Measurements from ENCODE around the gene CBLC. TPM values are rescaled to one million over a fixed set of nuclear protein-coding genes. Genes with fewer than 3 reads are reported as not detected.

Gene CBLC
- total and polyA plus RNA-seq, 2 donors (not counting 1 experiment from before 2014, with no cell fraction given) = not detected

GRCh38 chr19:44735011-44735410 lies 42.7 kb upstream of the CBLC start:
- H4K20me1 ChIP-seq (ENCODE audit: control insufficient read depth, insufficient read depth, low read length, poor library complexity, severe bottlenecking) = no peaks in the 10 kb centered on the region
- H3K27me3 ChIP-seq (replicated peaks in 1 of 4; ENCODE audit: control extremely low read depth in 1 of 4, control insufficient read depth in 3 of 4, insufficient read depth in 4 of 4, low read length in 3 of 4) = no peaks in the 10 kb centered on the region
- no peak for DNase-seq
- no peak overlapping the region for H3K4me3 Mint-ChIP-seq
- 86% methylated on average over 3 of the region's 5 CpGs for WGBS (ENCODE audit: insufficient coverage)
- H3K79me2 ChIP-seq (ENCODE audit: control insufficient read depth, insufficient read depth, low read length) = no peaks in the 10 kb centered on the region
- H3K27me3 Mint-ChIP-seq = no peaks in the 10 kb centered on the region
- H3K9me3 ChIP-seq (ENCODE audit: control extremely low read depth in 1 of 3, control insufficient read depth in 2 of 3, insufficient read depth in 1 of 3, low read length in 2 of 3) = no peaks in the 10 kb centered on the region
- H3K9ac ChIP-seq (ENCODE audit: low read length) = no peak overlapping the region
- H3K36me3 ChIP-seq (replicated peaks in 1 of 2; ENCODE audit: control extremely low read depth in 1 of 2, control insufficient read depth in 1 of 2, extremely low read depth in 1 of 2, insufficient read depth in 2 of 2, low read length in 1 of 2) = no peaks in the 10 kb centered on the region
- H3K4me3 ChIP-seq (ENCODE audit: control extremely low read depth in 1 of 5, extremely low read depth in 1 of 5, insufficient read depth in 1 of 5, low read depth in 2 of 5, low read length in 4 of 5) = no peak overlapping the region
- H3K27ac Mint-ChIP-seq = no peak overlapping the region
- POLR2A ChIA-PET = no interaction called here
- no peak for ATAC-seq (ENCODE audit: low read depth)
- no peak overlapping the region for H3K27ac ChIP-seq (ENCODE audit: low read length in 2 of 2)
- peaks cover 5% of the 10 kb centered on the region for H3K4me1 Mint-ChIP-seq
- no peak overlapping the region for H2AFZ ChIP-seq (ENCODE audit: insufficient read depth, low read depth, low read length, poor library complexity, severe bottlenecking)
- TF ChIP-seq EZH2 (IDR thresholded peaks at IDR 0.05; ENCODE audit: borderline replicate concordance, insufficient read depth, low read depth, low read length, poor library complexity, severe bottlenecking) (no peak), CTCF (IDR thresholded peaks at IDR 0.05) (no peak)
- CTCF ChIA-PET = no interaction called here
- H3K4me2 ChIP-seq (replicated peaks; ENCODE audit: low read depth, low read length, poor library complexity, severe bottlenecking) = no peak overlapping the region
- intact Hi-C loops (cut with micrococcal nuclease) = no loop called here
- H3K4me1 ChIP-seq (ENCODE audit: control insufficient read depth in 2 of 2, insufficient read depth in 2 of 2, low read length in 2 of 2) = peaks cover under 1 to 7% of the 10 kb centered on the region in 2 donors
- no peaks in the 10 kb centered on the region for H3K9me3 Mint-ChIP-seq (ENCODE audit: insufficient read depth)

DNA sequence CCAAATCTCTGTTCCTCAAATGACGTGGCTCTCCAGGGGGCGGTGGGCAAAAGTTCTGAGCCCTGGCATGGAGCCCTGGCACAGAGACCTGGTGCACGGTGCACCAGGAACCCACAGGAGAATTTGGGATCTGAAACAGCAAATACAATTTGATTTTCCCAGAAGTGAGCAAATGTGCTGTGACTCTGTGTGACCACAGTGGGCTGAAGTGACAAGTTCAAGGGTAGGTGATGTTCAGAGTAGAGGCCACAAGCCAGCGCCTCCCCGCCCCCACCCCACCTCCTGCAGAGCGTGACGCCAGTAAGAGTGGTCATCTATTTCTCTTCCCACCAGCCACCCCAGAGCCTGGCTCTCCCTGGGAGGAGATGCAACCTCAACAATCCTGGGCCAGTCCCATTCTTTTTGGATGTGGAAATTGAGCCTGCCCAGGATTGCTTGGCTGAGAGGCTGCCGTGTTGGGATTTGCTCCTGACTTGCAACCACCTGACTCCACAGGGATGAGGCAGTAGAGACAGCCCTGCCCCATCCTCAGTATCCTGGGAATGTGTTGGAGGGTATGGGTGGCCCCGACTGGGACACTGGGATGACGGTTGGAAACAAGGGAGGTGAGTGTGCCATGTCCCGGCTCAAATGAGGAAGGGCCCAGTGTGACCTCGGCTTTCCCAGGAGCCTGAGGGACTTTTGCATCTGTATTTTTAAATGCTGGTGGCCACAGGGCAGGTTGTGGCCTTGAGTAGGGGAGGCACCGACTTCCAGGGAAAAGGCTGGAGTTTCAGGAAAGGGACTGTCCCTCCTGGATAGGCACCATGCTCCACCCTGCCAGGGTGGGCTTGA lies 40.2 kb upstream of the CBLC start:
- Histone ChIP-seq H3K27me3 (replicated peaks in 1 of 4; ENCODE audit: control extremely low read depth in 1 of 4, control insufficient read depth in 3 of 4, insufficient read depth in 4 of 4, low read length in 3 of 4) (no peaks in the 10 kb centered on the region), H3K36me3 (replicated peaks in 1 of 2; ENCODE audit: control extremely low read depth in 1 of 2, control insufficient read depth in 1 of 2, extremely low read depth in 1 of 2, insufficient read depth in 2 of 2, low read length in 1 of 2) (no peaks in the 10 kb centered on the region), H4K20me1 (ENCODE audit: control insufficient read depth, insufficient read depth, low read length, poor library complexity, severe bottlenecking) (no peaks in the 10 kb centered on the region), H3K9me3 (ENCODE audit: control extremely low read depth in 1 of 3, control insufficient read depth in 2 of 3, insufficient read depth in 1 of 3, low read length in 2 of 3) (no peaks in the 10 kb centered on the region), H3K79me2 (ENCODE audit: control insufficient read depth, insufficient read depth, low read length) (no peaks in the 10 kb centered on the region), H3K4me2 (replicated peaks; ENCODE audit: low read depth, low read length, poor library complexity, severe bottlenecking) (no peak overlapping the region), H3K4me1 (ENCODE audit: control insufficient read depth in 2 of 2, insufficient read depth in 2 of 2, low read length in 2 of 2) (peaks cover 0 to 18% of the 10 kb centered on the region in 2 donors), H3K4me3 (ENCODE audit: control extremely low read depth in 1 of 5, extremely low read depth in 1 of 5, insufficient read depth in 1 of 5, low read depth in 2 of 5, low read length in 4 of 5) (no peak overlapping the region), H3K27ac (ENCODE audit: low read length in 2 of 2) (no peak overlapping the region), H2AFZ (ENCODE audit: insufficient read depth, low read depth, low read length, poor library complexity, severe bottlenecking) (no peak overlapping the region), H3K9ac (ENCODE audit: low read length) (no peak overlapping the region)
- Mint-ChIP-seq H3K27ac (no peak overlapping the region), H3K9me3 (ENCODE audit: insufficient read depth) (no peaks in the 10 kb centered on the region), H3K4me1 (peaks cover 13% of the 10 kb centered on the region), H3K27me3 (no peaks in the 10 kb centered on the region), H3K4me3 (no peak overlapping the region)
- ChIA-PET CTCF (interaction anchor here (1.5 to 8.4 kb wide), 2 partner anchors 13 to 14 kb away, joined by 8 to 54 read pairs; no protein-coding TSS in a partner anchor), POLR2A (no interaction called here)
- no peak for DNase-seq
- 75% methylated on average over 9 of the region's 13 CpGs for WGBS (ENCODE audit: insufficient coverage)
- intact Hi-C loops (cut with micrococcal nuclease) = no loop called here
- no peak for ATAC-seq (ENCODE audit: low read depth)
- TF ChIP-seq CTCF (IDR thresholded peaks at IDR 0.05) (no peak), EZH2 (IDR thresholded peaks at IDR 0.05; ENCODE audit: borderline replicate concordance, insufficient read depth, low read depth, low read length, poor library complexity, severe bottlenecking) (no peak)

Data from B cell (primary cell).